GM23338 (cell line): Measurements from ENCODE around the gene EHD1.

ENCODE experiments used
- EZH2 ChIP-seq: fragments of 200-600 bp; sonication (generic); IDR thresholded peaks from one replicate; pipeline ENCODE4 v1.8.0; 2017; ENCODE audit warnings: antibody characterized with exemption, mild to moderate bottlenecking, low read depth; ENCODE audit not compliant: unreplicated experiment
- EZH2phosphoT487 ChIP-seq: fragments of 200-600 bp; sonication (generic); IDR thresholded peaks from one replicate; pipeline ENCODE4 v1.8.1; 2018; ENCODE audit warnings: antibody characterized with exemption; ENCODE audit not compliant: unreplicated experiment
- TF ChIP-seq, protein P1 (sequence below), 2 experiments: fragments of 200-600 bp in 1 of 2; sonication (generic) in 1 of 2; conservative IDR thresholded peaks; 2 replicates each; pipeline versions ENCODE4 v1.5.1 to v1.6.1; 2016 to 2017; ENCODE audit warnings: antibody characterized with exemption in 2 of 2, low read depth in 2 of 2, mild to moderate bottlenecking in 2 of 2, moderate library complexity in 1 of 2
- TF ChIP-seq, protein P2 (sequence below): IDR thresholded peaks from one replicate; pipeline ENCODE4 v1.6.1; 2018; ENCODE audit warnings: antibody characterized with exemption; ENCODE audit not compliant: unreplicated experiment

DNA sequence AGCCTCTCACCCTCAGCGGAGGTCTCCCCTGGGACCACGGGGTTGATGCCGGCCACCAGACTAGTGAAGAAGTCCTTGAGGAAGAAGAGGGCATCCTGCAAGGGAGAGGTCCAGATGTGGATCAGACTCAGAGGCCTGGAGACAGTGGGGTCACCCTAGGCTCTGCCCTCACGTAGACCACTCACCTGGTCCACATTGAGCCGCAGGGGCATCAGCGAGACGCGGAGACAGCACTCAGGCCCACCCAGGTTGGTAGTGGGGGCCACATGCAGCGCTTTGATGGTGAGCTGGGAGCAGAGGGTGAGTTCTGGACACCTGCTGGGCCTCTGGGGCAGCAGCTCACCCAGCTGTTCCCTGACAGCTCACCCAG, 19.6 kb upstream of the EHD1 start:
- TF ChIP-seq, protein P1, sequence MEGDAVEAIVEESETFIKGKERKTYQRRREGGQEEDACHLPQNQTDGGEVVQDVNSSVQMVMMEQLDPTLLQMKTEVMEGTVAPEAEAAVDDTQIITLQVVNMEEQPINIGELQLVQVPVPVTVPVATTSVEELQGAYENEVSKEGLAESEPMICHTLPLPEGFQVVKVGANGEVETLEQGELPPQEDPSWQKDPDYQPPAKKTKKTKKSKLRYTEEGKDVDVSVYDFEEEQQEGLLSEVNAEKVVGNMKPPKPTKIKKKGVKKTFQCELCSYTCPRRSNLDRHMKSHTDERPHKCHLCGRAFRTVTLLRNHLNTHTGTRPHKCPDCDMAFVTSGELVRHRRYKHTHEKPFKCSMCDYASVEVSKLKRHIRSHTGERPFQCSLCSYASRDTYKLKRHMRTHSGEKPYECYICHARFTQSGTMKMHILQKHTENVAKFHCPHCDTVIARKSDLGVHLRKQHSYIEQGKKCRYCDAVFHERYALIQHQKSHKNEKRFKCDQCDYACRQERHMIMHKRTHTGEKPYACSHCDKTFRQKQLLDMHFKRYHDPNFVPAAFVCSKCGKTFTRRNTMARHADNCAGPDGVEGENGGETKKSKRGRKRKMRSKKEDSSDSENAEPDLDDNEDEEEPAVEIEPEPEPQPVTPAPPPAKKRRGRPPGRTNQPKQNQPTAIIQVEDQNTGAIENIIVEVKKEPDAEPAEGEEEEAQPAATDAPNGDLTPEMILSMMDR (conservative IDR thresholded peaks at IDR 0.05; ENCODE audit: low read depth in 2 of 2) = no peak
- TF ChIP-seq, protein P2, sequence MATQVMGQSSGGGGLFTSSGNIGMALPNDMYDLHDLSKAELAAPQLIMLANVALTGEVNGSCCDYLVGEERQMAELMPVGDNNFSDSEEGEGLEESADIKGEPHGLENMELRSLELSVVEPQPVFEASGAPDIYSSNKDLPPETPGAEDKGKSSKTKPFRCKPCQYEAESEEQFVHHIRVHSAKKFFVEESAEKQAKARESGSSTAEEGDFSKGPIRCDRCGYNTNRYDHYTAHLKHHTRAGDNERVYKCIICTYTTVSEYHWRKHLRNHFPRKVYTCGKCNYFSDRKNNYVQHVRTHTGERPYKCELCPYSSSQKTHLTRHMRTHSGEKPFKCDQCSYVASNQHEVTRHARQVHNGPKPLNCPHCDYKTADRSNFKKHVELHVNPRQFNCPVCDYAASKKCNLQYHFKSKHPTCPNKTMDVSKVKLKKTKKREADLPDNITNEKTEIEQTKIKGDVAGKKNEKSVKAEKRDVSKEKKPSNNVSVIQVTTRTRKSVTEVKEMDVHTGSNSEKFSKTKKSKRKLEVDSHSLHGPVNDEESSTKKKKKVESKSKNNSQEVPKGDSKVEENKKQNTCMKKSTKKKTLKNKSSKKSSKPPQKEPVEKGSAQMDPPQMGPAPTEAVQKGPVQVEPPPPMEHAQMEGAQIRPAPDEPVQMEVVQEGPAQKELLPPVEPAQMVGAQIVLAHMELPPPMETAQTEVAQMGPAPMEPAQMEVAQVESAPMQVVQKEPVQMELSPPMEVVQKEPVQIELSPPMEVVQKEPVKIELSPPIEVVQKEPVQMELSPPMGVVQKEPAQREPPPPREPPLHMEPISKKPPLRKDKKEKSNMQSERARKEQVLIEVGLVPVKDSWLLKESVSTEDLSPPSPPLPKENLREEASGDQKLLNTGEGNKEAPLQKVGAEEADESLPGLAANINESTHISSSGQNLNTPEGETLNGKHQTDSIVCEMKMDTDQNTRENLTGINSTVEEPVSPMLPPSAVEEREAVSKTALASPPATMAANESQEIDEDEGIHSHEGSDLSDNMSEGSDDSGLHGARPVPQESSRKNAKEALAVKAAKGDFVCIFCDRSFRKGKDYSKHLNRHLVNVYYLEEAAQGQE = no peak
- TF ChIP-seq EZH2 = no peak
- no peak for TF ChIP-seq EZH2phosphoT487
